SJSA1 (cell line): ENCODE measurements around the gene PRR29. TPM values are rescaled to one million over a fixed set of nuclear protein-coding genes. Genes with fewer than 3 reads are reported as not detected.

Experiments
- DNase-seq, 2 experiments: peaks; one replicate each; pipeline ENCODE4 v3.0.0-alpha.2; 2015 to 2020; ENCODE audit warnings: low spot score in 2 of 2, low read depth in 1 of 2
- H3K27ac ChIP-seq: fragments of 250-450 bp; sonication (Bioruptor Pico); 2 replicates; pipeline ENCODE4 v1.5.1; 2020; ENCODE audit warnings: mild to moderate bottlenecking, moderate library complexity
- H3K27me3 ChIP-seq: fragments of 250-450 bp; sonication (Bioruptor Pico); replicated peaks from 2 replicates; pipeline ENCODE4 v1.5.1; 2020; ENCODE audit warnings: mild to moderate bottlenecking, moderate library complexity
- H3K36me3 ChIP-seq: fragments of 250-450 bp; sonication (Bioruptor Pico); 2 replicates; pipeline ENCODE4 v1.5.1; 2020; ENCODE audit warnings: mild to moderate bottlenecking
- H3K4me1 ChIP-seq: fragments of 250-450 bp; sonication (Bioruptor Pico); replicated peaks from 2 replicates; pipeline ENCODE4 v1.6.1; 2021; ENCODE audit warnings: mild to moderate bottlenecking
- H3K4me3 ChIP-seq: fragments of 250-450 bp; sonication (Bioruptor Pico); 2 replicates; pipeline ENCODE4 v1.5.1; 2020; ENCODE audit warnings: mild to moderate bottlenecking
- H3K9me3 ChIP-seq: fragments of 250-450 bp; sonication (Bioruptor Pico); replicated peaks from 2 replicates; pipeline ENCODE4 v1.5.1; 2020; ENCODE audit warnings: mild to moderate bottlenecking
- total RNA-seq: library from RNA; depleted of rRNA; stranded (reverse); fragments of >200 nt; shearing (Covaris generic); gene quantifications from 2 replicates; pipeline ENCODE4 v1.2.3, GENCODE V29; 2014

The PRR29 gene
- total RNA-seq, 1 experiment from 2014 or later: 0.08 TPM

GRCh38 chr17:64020056-64020766, 22.1 kb downstream of the PRR29 start, which contains the start of gene ICAM2:
Gene ICAM2 (minus strand): TSS chr17:64020633. CDS start chr17:64006691, 13,942 bp downstream.
- H3K36me3 ChIP-seq: no peaks in the 10 kb centered on the region
- peaks cover 3% of the 10 kb centered on the region; the same call in 1 of the 2 replicates for H3K27me3 ChIP-seq
- peak within 1 kb of the TSS; percentile 12 for H3K4me3 ChIP-seq

GRCh38 chr17:64022611-64023063, 24.5 kb downstream of the PRR29 start:
- Histone ChIP-seq H3K27me3 (no peaks in the 10 kb centered on the region), H3K9me3 (no peaks in the 10 kb centered on the region), H3K36me3 (no peaks in the 10 kb centered on the region), H3K4me1 (no peaks in the 10 kb centered on the region), H3K4me3 (no peak overlapping the region), H3K27ac (no peak overlapping the region)
- DNase-seq: no peak

More at GRCh38 chr17:64020056-64020766, 22.1 kb downstream of the PRR29 start, which contains the start of gene ICAM2:
- Histone ChIP-seq H3K27ac (no peak within 1 kb of the TSS), H3K9me3 (no peaks in the 10 kb centered on the region), H3K4me1 (no peaks in the 10 kb centered on the region)
- DNase-seq: no peak

GRCh38 chr17:64024215-64024654, 26.1 kb downstream of the PRR29 start:
- H3K36me3 ChIP-seq: no peaks in the 10 kb centered on the region
- no peaks in the 10 kb centered on the region for H3K4me1 ChIP-seq
- H3K9me3 ChIP-seq: no peaks in the 10 kb centered on the region
- H3K27me3 ChIP-seq: no peaks in the 10 kb centered on the region
- no peak for DNase-seq
- no peak overlapping the region for H3K4me3 ChIP-seq
- H3K27ac ChIP-seq: no peak overlapping the region

- Histone ChIP-seq H3K27ac (no peak overlapping the region), H3K4me1 (no peaks in the 10 kb centered on the region), H3K27me3 (no peaks in the 10 kb centered on the region), H3K36me3 (no peaks in the 10 kb centered on the region), H3K4me3 (no peak overlapping the region), H3K9me3 (no peaks in the 10 kb centered on the region)
- no peak for DNase-seq
These were observed 26.9 kb downstream of the PRR29 start for GRCh38 chr17:64024781-64025731.

GRCh38 chr17:64025732-64026294, 27.7 kb downstream of the PRR29 start:
- H3K9me3 ChIP-seq: no peaks in the 10 kb centered on the region
- H3K36me3 ChIP-seq: no peaks in the 10 kb centered on the region
- DNase-seq: peak; percentile 70 to 88
- H3K27me3 ChIP-seq: no peaks in the 10 kb centered on the region
- H3K4me1 ChIP-seq: no peaks in the 10 kb centered on the region
- no peak overlapping the region for H3K4me3 ChIP-seq
- no peak overlapping the region for H3K27ac ChIP-seq

GRCh38 chr17:64028874-64029464, 30.8 kb downstream of the PRR29 start:
- Histone ChIP-seq H3K27me3 (no peaks in the 10 kb centered on the region), H3K4me3 (no peak overlapping the region), H3K27ac (no peak overlapping the region), H3K4me1 (no peaks in the 10 kb centered on the region), H3K36me3 (no peaks in the 10 kb centered on the region), H3K9me3 (no peaks in the 10 kb centered on the region)
- DNase-seq: peak; percentile 27 to 69

GRCh38 chr17:64032081-64032480, 33.9 kb downstream of the PRR29 start:
- no peak overlapping the region for H3K4me3 ChIP-seq
- DNase-seq: no peak
- H3K27me3 ChIP-seq: no peaks in the 10 kb centered on the region
- no peaks in the 10 kb centered on the region for H3K36me3 ChIP-seq
- H3K4me1 ChIP-seq: no peaks in the 10 kb centered on the region
- H3K9me3 ChIP-seq: no peaks in the 10 kb centered on the region
- H3K27ac ChIP-seq: no peak overlapping the region

- H3K27ac ChIP-seq: no peak overlapping the region
- H3K4me3 ChIP-seq: no peak overlapping the region
- DNase-seq: no peak
- no peaks in the 10 kb centered on the region for H3K9me3 ChIP-seq
- no peaks in the 10 kb centered on the region for H3K4me1 ChIP-seq
- no peaks in the 10 kb centered on the region for H3K27me3 ChIP-seq
- H3K36me3 ChIP-seq: no peaks in the 10 kb centered on the region
These were observed 38.2 kb downstream of the PRR29 start for GRCh38 chr17:64036198-64036922.

GRCh38 chr17:64037180-64037579, 39.0 kb downstream of the PRR29 start:
- peaks cover 3% of the 10 kb centered on the region; the same call in 1 of the 2 replicates for H3K36me3 ChIP-seq
- no peak overlapping the region for H3K27ac ChIP-seq
- H3K27me3 ChIP-seq: no peaks in the 10 kb centered on the region
- H3K4me3 ChIP-seq: no peak overlapping the region
- DNase-seq: no peak
- no peaks in the 10 kb centered on the region for H3K9me3 ChIP-seq
- no peaks in the 10 kb centered on the region for H3K4me1 ChIP-seq

- no peaks in the 10 kb centered on the region for H3K4me1 ChIP-seq
- DNase-seq: no peak
- no peaks in the 10 kb centered on the region for H3K9me3 ChIP-seq
- no peaks in the 10 kb centered on the region for H3K27me3 ChIP-seq
- no peak overlapping the region for H3K27ac ChIP-seq
- H3K36me3 ChIP-seq: peaks cover 5% of the 10 kb centered on the region; the same call in 1 of the 2 replicates
- H3K4me3 ChIP-seq: no peak overlapping the region
These were observed 39.7 kb downstream of the PRR29 start for GRCh38 chr17:64037802-64038201.

- H3K27ac ChIP-seq: no peak overlapping the region
- no peak for DNase-seq
- peaks cover 5% of the 10 kb centered on the region; the same call in 1 of the 2 replicates for H3K36me3 ChIP-seq
- no peaks in the 10 kb centered on the region for H3K4me1 ChIP-seq
- no peak overlapping the region for H3K4me3 ChIP-seq
- no peaks in the 10 kb centered on the region for H3K27me3 ChIP-seq
- H3K9me3 ChIP-seq: no peaks in the 10 kb centered on the region
These were observed 40.4 kb downstream of the PRR29 start for GRCh38 chr17:64038331-64039105.

GRCh38 chr17:64039106-64039400, 40.9 kb downstream of the PRR29 start:
- no peaks in the 10 kb centered on the region for H3K9me3 ChIP-seq
- no peaks in the 10 kb centered on the region for H3K4me1 ChIP-seq

More at GRCh38 chr17:64039106-64039400, 40.9 kb downstream of the PRR29 start:
- no peak for DNase-seq
- Histone ChIP-seq H3K27me3 (no peaks in the 10 kb centered on the region), H3K36me3 (peaks cover 5% of the 10 kb centered on the region; the same call in 1 of the 2 replicates), H3K27ac (no peak overlapping the region), H3K4me3 (no peak overlapping the region)
